ENCODE results near the gene JARID2.
A peak's percentile ranks its signal among the peaks of the same experiment; 100 is the strongest.

Gene JARID2

GRCh38 chr6:15513801-15514711 lies 268.2 kb downstream of the JARID2 start:
- no peak for DNase-seq

- DNase-seq, result no peak
These were observed 269.4 kb downstream of the JARID2 start for GRCh38 chr6:15515226-15515625.

GRCh38 chr6:15515660-15516375 lies 269.9 kb downstream of the JARID2 start:
- no peak for DNase-seq

- no peak for DNase-seq
These were observed 270.5 kb downstream of the JARID2 start for GRCh38 chr6:15516378-15516777.

GRCh38 chr6:15516923-15517560 lies 271.2 kb downstream of the JARID2 start:
- no peak for DNase-seq

GRCh38 chr6:15517600-15517999 lies 271.7 kb downstream of the JARID2 start:
- no peak for DNase-seq

GRCh38 chr6:15518057-15518456 lies 272.2 kb downstream of the JARID2 start:
- DNase-seq, result no peak

GRCh38 chr6:15518878-15519277 lies 273.0 kb downstream of the JARID2 start:
- no peak for DNase-seq

GRCh38 chr6:15519681-15520080 lies 273.8 kb downstream of the JARID2 start:
- DNase-seq, result no peak

GRCh38 chr6:15520626-15521203 lies 274.8 kb downstream of the JARID2 start:
- no peak for DNase-seq

- no peak for DNase-seq
These were observed 275.7 kb downstream of the JARID2 start for GRCh38 chr6:15521582-15521981.

- DNase-seq, result no peak
These were observed 276.2 kb downstream of the JARID2 start for GRCh38 chr6:15522026-15522425.

GRCh38 chr6:15522427-15522826 lies 276.6 kb downstream of the JARID2 start:
- no peak for DNase-seq

- DNase-seq, result no peak
These were observed 277.1 kb downstream of the JARID2 start for GRCh38 chr6:15522856-15523529.

- no peak for DNase-seq
These were observed 278.1 kb downstream of the JARID2 start for GRCh38 chr6:15523679-15524630.

GRCh38 chr6:15524861-15525401 lies 279.1 kb downstream of the JARID2 start:
- DNase-seq, result no peak

GRCh38 chr6:15526212-15526701 lies 280.4 kb downstream of the JARID2 start:
- DNase-seq, result peak; percentile 98

- DNase-seq, result no peak
These were observed 282.2 kb downstream of the JARID2 start for GRCh38 chr6:15527838-15528617.

GRCh38 chr6:15528870-15529269 lies 283.0 kb downstream of the JARID2 start:
- no peak for DNase-seq

- DNase-seq, result no peak
These were observed 284.5 kb downstream of the JARID2 start for GRCh38 chr6:15530411-15530810.
